Subcutaneous adipose tissue (tissue), 4 donors: ENCODE data around the gene LGI1. TPM values are rescaled to one million over a fixed set of nuclear protein-coding genes. Genes with fewer than 3 reads are reported as not detected.

Experiments used
- total RNA-seq, 4 donors: library from RNA; depleted of rRNA; stranded (reverse); fragments of >200 nt; gene quantifications; one replicate each; pipeline ENCODE4 v1.1.0, GENCODE V29; 2016
- TF ChIP-seq, protein P1 (sequence below): fragments of 450-650 bp; IDR thresholded peaks from one replicate; pipeline ENCODE4 v1.5.1; 2016; ENCODE audit warnings: low read depth, mild to moderate bottlenecking, control low read depth, antibody characterized with exemption, moderate library complexity

The LGI1 gene
- total RNA-seq, 4 donors from 2014 or later, result 0.66 to 0.68 TPM; not detected in 2

DNA sequence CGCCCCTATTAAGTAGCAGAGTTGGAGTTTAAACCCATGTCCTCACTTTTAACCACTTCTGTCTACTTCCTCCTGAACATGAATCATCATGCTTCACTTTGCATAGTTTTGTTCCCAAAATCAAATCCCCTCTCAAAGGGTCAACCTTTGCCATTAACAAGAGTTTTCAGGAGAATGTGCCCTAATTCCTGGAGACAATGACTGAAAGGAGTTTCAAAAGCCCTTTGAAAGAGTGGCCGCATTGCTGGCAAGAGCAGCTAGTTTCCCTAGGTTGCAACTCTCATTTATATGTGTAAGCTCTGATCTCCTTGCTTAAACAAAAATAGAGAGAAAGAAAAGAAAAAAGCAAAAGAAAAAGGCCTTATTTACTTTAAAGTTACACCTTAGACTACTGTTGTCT is 9.2 kb downstream of the LGI1 start:
- TF ChIP-seq, protein P1, sequence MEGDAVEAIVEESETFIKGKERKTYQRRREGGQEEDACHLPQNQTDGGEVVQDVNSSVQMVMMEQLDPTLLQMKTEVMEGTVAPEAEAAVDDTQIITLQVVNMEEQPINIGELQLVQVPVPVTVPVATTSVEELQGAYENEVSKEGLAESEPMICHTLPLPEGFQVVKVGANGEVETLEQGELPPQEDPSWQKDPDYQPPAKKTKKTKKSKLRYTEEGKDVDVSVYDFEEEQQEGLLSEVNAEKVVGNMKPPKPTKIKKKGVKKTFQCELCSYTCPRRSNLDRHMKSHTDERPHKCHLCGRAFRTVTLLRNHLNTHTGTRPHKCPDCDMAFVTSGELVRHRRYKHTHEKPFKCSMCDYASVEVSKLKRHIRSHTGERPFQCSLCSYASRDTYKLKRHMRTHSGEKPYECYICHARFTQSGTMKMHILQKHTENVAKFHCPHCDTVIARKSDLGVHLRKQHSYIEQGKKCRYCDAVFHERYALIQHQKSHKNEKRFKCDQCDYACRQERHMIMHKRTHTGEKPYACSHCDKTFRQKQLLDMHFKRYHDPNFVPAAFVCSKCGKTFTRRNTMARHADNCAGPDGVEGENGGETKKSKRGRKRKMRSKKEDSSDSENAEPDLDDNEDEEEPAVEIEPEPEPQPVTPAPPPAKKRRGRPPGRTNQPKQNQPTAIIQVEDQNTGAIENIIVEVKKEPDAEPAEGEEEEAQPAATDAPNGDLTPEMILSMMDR, result no peak

DNA sequence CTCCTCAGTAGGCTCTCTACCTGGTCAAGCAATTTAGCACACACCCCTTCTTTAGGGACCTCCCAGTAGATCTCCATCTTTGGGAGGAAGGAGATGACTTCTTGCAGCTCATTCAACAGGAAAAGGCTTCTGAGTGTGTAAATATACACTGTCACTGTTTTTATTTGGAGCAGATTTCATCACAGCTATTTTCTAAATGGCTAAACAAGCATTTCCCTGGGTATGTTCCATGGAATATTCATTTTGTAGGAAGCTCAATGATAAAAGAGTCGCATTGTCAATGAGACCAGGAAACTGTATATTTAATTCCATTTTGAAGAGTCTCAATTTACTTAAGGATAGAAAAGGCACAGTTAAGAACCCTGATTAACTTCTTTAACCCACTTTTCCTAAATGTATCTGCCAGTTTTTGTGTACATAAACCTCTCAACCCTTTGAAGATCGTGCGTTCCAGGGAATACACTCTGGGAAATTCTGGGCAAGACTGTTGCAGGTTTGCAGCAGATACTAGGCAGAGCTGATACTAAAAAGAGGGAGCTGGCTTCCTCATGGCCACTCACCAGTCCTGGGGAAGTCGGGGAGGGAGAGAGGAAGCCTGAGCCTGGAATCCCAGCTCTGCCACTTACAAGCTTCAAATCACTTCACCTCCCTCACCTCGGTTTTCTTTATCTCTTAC is 10.1 kb downstream of the LGI1 start:
- TF ChIP-seq, protein P1, result no peak

DNA sequence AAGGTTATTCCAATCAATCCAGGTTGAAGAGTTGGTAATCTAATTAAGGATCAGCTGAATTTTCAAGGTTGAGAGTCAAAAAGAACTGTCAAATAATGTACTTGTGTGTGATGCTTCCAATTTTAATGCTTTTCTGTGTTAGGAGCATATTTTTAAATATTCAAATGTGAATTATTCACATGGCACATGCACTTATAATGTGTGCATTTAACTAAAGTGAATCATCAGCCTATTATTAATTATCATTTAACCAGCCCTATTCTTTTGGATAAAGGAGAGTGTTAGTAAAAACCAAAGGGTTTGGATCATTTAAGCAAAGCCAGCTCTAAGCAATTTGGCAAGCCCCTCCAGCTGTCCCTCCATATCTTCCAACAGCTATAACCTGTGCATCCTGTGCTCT is 11.2 kb downstream of the LGI1 start:
- TF ChIP-seq, protein P1, result no peak

DNA sequence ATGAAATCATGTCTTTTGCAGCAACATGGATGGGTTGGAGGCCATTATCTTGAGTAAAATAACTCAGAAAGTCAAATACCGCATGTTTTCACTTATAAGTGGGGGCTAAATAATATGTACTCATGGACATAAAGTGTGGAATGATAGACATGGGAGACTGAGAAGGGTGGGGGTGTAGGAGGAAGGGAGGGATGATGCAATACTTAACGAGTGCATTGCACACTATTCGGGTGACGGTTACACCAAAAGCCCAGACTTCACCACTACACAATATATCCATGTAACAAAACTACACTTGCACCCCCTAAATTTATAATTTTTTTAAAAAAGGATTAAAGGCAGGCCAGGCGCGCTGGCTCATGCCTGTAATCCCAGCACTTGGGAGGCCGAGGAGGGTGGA is 13.6 kb downstream of the LGI1 start:
- TF ChIP-seq, protein P1, result no peak

DNA sequence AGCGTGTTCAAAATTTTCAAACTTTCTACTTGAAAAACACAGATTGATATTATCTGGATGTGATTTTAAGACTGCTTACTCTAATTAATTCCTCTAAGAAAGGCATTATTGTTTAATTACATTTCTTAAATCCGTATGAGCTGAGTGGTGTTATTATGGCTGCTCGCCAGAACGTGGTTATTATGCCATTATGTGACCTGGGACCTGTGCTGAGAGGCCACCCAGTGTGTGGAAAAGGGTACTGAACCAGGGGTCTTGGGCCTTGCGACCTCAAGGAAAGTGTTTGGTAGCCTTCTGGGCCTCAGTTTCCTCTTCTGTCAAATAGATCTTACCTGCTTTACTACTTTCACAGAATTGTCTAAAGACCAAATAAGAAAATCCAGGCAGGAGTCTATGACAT is 15.4 kb downstream of the LGI1 start:
- TF ChIP-seq, protein P1, result no peak

DNA sequence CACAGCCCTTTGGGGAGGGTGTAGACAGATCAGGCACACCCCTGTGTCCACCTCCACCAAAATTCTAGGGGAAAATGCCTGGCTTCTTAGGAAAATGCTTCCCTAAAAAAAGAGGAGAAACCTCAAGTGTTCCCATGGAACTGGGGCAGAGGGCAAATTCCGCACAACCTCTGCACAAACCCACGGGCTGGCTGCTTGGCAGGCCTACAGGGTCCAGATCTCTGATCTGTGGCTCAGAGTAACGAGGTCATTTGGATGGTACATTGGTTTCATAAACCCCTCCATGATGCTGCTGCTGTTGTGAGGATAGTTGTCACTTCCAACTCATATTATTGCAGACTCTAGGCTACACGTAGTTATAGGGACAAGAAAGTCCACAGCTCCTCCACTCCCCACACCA is 16.0 kb downstream of the LGI1 start:
- TF ChIP-seq, protein P1, result no peak

DNA sequence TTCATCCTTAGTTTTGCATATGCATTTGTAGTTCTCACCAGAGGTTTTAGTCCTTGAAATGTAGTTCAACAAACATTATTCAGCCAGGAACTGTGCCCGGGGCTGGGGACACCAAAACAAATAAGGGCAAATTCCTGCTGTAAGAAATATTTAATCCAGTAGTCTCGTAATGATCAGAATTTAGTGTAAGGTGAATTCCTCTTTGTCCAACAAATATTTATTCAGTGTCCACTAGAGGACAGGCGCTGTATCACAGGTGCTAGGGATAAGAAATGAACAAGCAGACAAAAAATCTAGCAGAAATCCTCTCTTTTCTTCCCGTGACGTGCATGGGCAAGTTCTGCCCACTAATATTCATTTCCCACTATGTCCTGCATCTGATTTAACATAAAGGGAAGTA is 17.6 kb downstream of the LGI1 start:
- TF ChIP-seq, protein P1, result no peak
